Measurements from ENCODE around the gene FLT4. TPM values are rescaled to one million over a fixed set of nuclear protein-coding genes. Genes with fewer than 3 reads are reported as not detected.

The FLT4 gene
- total and polyA plus RNA-seq, 4 donors: 12.6 to 42.1 (median 25.3) TPM

DNA sequence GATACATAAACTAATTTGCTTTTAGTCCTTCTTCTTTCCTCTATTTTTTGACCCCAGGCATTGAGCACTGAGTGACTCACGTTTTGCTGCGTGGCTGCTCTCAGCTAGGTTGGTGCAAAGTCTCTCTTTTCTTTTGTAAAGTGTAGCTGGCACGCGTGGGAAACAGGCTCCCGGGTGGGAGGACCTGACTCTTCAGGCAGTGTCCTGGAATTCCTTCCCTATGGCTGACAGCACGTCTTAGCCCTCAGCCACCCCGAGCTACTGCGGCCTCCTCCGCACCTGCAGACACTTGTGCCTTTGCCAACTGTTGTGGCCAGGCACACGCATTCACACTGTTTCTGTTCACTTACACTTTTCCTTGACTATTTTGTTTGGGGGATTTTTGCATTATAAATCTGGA, 57.2 kb downstream of the FLT4 start:
- H3K27ac ChIP-seq (ENCODE audit: low read depth in 1 of 2, low read length in 1 of 2): no peak overlapping the region
- no peak for DNase-seq

DNA sequence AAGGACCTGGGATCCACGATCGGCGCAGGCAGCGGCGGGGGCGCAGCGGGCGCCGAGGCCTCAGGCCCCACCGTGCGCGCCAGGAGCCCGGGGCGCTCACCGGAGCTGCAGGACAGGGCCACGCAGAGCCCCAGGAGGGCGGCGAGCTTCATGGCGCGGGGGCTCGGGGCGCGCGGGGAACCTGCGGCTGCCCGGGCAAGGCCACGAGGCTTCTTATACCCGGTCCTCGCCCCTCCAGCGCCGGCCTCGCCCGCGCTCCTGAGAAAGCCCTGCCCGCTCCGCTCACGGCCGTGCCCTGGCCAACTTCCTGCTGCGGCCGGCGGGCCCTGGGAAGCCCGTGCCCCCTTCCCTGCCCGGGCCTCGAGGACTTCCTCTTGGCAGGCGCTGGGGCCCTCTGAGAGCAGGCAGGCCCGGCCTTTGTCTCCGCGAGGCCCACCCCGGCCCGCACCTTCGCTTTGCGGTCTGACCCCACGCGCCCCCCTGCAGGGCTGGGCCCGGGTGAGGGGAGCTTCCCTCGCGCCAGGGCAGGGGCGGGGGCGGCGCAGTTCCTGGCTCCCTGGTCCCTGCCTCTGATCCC, 58.0 kb downstream of the FLT4 start, which contains the start of gene SCGB3A1:
Gene SCGB3A1, minus strand, starts transcription at position 189 of the 577 bp plus-strand sequence. Its CDS starts 37 bp downstream, at position 152.
- Histone ChIP-seq H3K9me3 (ENCODE audit: control insufficient read depth in 4 of 4, insufficient read depth in 3 of 4, low read length in 3 of 4) (peaks cover 0 to 3% (median 0%) of the 10 kb centered on the region in 4 donors), H3K9ac (ENCODE audit: insufficient read depth in 1 of 2, low read length in 2 of 2) (no peak within 1 kb of the TSS)
- peak in 1 of 3 donors; percentile 38 for DNase-seq

More for the DNA sequence above, 57.2 kb downstream of the FLT4 start:
- peaks cover 4 to 23% (median 12%) of the 10 kb centered on the region in 3 donors for H3K27me3 ChIP-seq (ENCODE audit: control insufficient read depth in 3 of 3, insufficient read depth in 3 of 3, low read length in 2 of 3)
- H3K4me3 ChIP-seq: no peak overlapping the region
- H3K36me3 ChIP-seq (ENCODE audit: control insufficient read depth in 4 of 4, insufficient read depth in 4 of 4, low read length in 4 of 4): no peaks in the 10 kb centered on the region
- peaks cover 0 to 3% (median 0%) of the 10 kb centered on the region in 4 donors for H3K9me3 ChIP-seq (ENCODE audit: control insufficient read depth in 4 of 4, insufficient read depth in 3 of 4, low read length in 3 of 4)
- H3K4me1 ChIP-seq (ENCODE audit: control insufficient read depth in 5 of 5, insufficient read depth in 5 of 5, low read length in 5 of 5): peaks cover 0 to 17% (median 0%) of the 10 kb centered on the region in 5 donors
- no peak for ATAC-seq (ENCODE audit: insufficient read depth, low FRiP score)
- no peak overlapping the region for H3K9ac ChIP-seq (ENCODE audit: insufficient read depth in 1 of 2, low read length in 2 of 2)
- WGBS, 2 donors: 83 to 90% methylated on average over 10 of the region's 10 CpGs
- TF ChIP-seq, protein P1, sequence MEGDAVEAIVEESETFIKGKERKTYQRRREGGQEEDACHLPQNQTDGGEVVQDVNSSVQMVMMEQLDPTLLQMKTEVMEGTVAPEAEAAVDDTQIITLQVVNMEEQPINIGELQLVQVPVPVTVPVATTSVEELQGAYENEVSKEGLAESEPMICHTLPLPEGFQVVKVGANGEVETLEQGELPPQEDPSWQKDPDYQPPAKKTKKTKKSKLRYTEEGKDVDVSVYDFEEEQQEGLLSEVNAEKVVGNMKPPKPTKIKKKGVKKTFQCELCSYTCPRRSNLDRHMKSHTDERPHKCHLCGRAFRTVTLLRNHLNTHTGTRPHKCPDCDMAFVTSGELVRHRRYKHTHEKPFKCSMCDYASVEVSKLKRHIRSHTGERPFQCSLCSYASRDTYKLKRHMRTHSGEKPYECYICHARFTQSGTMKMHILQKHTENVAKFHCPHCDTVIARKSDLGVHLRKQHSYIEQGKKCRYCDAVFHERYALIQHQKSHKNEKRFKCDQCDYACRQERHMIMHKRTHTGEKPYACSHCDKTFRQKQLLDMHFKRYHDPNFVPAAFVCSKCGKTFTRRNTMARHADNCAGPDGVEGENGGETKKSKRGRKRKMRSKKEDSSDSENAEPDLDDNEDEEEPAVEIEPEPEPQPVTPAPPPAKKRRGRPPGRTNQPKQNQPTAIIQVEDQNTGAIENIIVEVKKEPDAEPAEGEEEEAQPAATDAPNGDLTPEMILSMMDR (IDR thresholded peaks at IDR 0.05; ENCODE audit: control extremely low read depth, extremely low read depth): no peak

DNA sequence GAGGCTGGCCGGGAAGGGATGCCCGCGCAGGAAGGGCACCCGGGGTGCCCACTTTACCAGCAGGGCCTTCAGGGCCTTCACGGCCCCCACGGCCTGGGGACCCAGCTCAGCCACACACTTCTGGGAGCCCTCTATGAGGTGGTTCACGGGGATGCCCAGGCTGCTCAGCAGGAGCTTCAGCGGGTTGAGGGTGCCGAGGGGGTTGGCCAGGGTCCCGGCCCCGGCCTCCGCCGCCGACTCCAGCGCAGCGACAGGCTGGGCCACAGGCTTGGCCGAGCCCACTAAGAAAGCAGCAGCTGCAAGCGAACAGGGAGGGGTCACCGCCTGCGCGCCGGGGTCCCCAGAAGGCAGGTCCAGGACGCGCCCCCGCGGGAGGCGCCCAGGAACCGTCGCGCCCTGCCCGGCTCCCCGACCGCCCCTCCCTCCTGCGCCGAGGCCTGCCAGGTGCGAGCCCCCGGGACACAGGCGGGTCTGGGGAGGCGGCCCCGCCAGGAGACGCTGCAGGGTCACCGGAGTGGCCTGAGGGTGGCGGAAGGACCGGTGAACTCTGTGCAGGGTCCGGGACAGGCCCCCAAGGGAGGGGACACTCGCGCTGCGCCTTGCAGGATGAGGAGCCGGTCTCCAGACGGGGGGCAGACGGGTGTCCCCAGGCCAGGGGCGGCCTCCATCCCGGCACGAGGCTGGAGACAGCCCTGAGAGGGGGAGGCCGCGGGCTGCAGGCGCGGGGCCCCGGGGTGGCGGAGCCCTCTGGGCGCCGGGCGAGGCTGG, 58.7 kb downstream of the FLT4 start:
- peaks cover 4 to 23% (median 12%) of the 10 kb centered on the region in 3 donors for H3K27me3 ChIP-seq (ENCODE audit: control insufficient read depth in 3 of 3, insufficient read depth in 3 of 3, low read length in 2 of 3)
- no peak overlapping the region for H3K27ac ChIP-seq (ENCODE audit: low read depth in 1 of 2, low read length in 1 of 2)
- TF ChIP-seq, protein P1 (IDR thresholded peaks at IDR 0.05; ENCODE audit: control extremely low read depth, extremely low read depth): no peak
- H3K4me1 ChIP-seq (ENCODE audit: control insufficient read depth in 5 of 5, insufficient read depth in 5 of 5, low read length in 5 of 5): peaks cover 0 to 17% (median 0%) of the 10 kb centered on the region in 5 donors
- DNase-seq (peak in 1 of 3 donors; percentile 20), ATAC-seq (ENCODE audit: insufficient read depth, low FRiP score) (no peak)
- 3% methylated on average over 54 to 63 of the region's 63 CpGs for WGBS, 2 donors
- peaks cover 0 to 3% (median 0%) of the 10 kb centered on the region in 4 donors for H3K9me3 ChIP-seq (ENCODE audit: control insufficient read depth in 4 of 4, insufficient read depth in 3 of 4, low read length in 3 of 4)
- no peaks in the 10 kb centered on the region for H3K36me3 ChIP-seq (ENCODE audit: control insufficient read depth in 4 of 4, insufficient read depth in 4 of 4, low read length in 4 of 4)
- no peak overlapping the region for H3K9ac ChIP-seq (ENCODE audit: insufficient read depth in 1 of 2, low read length in 2 of 2)
- H3K4me3 ChIP-seq: peak overlapping the region; percentile 10

More for the DNA sequence above, 58.0 kb downstream of the FLT4 start, which contains the start of gene SCGB3A1:
- Histone ChIP-seq H3K27me3 (ENCODE audit: control insufficient read depth in 3 of 3, insufficient read depth in 3 of 3, low read length in 2 of 3) (peaks cover 4 to 23% (median 12%) of the 10 kb centered on the region in 3 donors), H3K36me3 (ENCODE audit: control insufficient read depth in 4 of 4, insufficient read depth in 4 of 4, low read length in 4 of 4) (no peaks in the 10 kb centered on the region), H3K4me3 (peak within 1 kb of the TSS; percentile 10), H3K27ac (ENCODE audit: low read depth in 1 of 2, low read length in 1 of 2) (no peak within 1 kb of the TSS), H3K4me1 (ENCODE audit: control insufficient read depth in 5 of 5, insufficient read depth in 5 of 5, low read length in 5 of 5) (peaks cover 0 to 17% (median 0%) of the 10 kb centered on the region in 5 donors)
- TF ChIP-seq, protein P1 (IDR thresholded peaks at IDR 0.05; ENCODE audit: control extremely low read depth, extremely low read depth): no peak
- ATAC-seq (ENCODE audit: insufficient read depth, low FRiP score): no peak
- WGBS, 2 donors: 2 to 5% methylated on average over 31 to 60 of the region's 60 CpGs
